GM21367 (cell line): ENCODE results near the gene LHPP.
"Not testable (repeated sequence)": the region's sequence is repeated elsewhere in the genome, so short reads cannot be mapped to it uniquely, and the experiment has no call there.

Experiments used
- ATAC-seq: cut with Tn5 transposase; IDR thresholded peaks from one replicate; pipeline ENCODE4 v1.9.1; 2021; ENCODE audit not compliant: unreplicated experiment

The LHPP gene

DNA sequence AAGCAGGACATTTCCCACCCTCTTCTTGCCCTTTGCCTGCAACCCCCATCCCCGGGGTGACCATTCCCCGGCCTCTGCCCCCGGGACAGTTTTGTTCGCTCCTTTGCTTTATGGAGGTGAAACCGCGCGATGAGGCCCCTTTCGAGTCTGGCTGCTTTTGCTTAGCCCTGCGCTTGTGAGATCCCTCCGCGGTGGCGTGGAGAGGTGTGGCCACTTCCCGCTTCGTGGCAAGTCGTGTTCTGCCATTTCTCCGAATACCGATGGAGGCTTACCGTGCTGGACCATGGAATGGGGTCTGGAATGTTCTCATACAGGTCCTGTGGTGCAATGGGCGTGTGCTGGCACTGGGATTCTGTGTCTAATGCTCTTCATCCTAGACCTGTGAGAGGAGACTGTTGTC is 106.7 kb downstream of the LHPP start:
- no peak for ATAC-seq

DNA sequence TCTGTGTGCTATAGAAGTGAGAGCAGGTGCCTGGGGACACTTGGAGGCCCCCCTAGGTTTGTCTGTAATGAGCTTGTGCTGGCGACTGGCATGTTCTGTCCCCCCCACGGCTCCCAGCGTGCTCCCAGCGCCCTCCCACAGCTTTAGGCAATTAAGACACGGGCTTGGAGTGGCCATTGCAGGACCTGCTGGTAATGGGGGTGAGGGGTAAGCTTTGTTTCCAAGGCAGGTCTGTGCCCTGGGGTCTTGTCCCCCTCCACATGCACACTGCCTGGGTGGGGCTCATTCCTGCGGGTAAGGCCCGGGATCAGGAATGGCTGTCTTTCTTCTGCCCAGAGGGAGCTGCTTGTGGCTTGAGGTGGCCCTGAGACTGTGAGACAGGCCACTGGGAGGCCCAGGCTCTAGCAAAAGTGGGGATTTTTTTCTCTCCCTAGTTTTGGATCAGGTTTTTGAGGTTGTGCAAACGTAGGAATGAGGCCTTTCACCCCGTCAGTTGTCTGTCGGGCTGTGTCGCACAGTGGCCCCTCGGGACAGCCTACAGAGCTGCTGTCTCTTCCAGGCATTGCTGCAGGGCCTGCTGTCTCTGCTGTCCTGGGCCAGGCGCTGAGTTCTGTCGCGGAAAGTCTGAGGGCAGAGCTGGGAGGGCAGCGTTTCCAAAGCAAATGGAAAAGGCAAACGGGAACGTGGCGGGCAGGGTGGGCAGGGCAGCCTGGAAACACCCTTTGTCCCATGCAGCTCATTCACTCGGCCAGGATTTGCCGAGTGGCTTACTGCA is 107.4 kb downstream of the LHPP start:
- ATAC-seq: no peak

DNA sequence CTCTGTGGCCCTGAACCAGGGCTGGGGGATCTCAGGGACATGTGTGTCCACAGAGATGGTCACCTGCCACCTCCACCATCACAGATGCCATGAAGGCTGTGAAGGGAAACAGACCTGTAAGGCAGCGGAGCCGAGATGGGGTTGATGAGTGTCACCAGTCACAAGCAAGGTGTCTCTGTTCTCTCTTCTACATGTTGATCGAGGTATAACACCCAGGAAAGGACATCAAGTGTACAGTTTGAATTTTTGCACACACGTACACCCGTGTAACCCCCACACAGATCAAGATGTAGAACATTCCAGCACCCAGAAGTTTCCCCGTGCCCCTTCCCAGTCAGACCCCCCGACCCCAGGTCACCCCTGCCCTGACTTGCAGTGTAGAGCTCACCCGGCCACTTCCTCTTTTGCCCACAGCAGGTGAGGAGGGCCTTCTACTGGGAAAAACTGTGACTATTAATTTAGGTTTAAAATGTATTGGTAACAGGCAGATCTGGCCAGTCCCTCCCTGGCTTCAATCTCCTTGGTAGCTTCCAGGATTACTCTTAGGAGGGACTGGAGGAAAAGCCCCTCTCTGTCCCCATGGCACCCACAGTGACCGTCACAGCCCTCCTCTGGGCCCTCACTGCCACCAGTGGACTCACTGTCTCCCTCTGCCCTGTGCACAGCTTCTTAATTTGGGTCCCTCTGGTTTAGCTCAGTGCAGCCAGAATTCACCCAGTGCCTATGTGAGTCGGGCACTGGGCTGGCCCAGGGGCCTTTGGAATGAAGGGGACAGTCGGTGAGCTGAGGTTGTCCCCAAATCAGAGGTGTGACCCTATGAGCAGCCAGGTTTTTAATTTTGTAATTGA is 108.2 kb downstream of the LHPP start:
- ATAC-seq: no peak

DNA sequence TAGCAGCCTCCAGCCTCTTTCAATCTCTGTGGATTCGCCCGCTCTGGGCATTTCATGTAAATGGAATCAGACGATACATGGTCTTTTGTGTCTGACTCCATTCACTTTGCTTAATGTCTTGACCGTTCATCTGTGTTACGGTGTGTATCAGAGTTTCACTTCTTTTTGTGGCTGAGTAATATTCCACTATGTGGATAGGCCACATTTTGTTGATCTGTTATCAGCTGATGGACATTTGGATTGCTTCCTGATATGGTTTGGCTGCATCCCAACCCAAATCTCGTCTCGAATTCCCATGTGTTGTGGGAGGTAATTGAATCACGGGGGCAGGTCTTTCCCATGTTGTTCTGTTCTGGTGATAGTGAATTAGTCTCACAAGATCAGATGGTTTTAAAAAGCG is 109.0 kb downstream of the LHPP start:
- ATAC-seq: no peak

DNA sequence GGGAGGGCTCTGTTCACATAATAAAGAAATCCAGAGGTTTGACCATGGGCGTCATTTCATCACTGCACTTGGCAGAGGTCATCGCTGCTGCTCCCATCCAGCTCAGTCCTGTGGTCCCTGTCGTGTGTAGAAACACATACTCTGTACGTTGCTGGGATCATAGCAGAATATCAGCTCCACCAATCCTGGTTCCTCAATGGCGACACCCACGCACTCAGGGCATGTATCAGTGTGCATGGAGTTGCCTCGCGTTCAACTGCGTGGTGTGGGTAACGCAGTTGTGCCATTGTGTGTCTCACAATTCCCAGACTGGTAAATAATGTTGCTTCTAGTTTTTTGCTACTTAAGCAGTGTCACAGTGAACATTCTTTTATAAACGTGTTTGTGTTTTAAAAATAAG is 111.1 kb downstream of the LHPP start:
- no peak for ATAC-seq

DNA sequence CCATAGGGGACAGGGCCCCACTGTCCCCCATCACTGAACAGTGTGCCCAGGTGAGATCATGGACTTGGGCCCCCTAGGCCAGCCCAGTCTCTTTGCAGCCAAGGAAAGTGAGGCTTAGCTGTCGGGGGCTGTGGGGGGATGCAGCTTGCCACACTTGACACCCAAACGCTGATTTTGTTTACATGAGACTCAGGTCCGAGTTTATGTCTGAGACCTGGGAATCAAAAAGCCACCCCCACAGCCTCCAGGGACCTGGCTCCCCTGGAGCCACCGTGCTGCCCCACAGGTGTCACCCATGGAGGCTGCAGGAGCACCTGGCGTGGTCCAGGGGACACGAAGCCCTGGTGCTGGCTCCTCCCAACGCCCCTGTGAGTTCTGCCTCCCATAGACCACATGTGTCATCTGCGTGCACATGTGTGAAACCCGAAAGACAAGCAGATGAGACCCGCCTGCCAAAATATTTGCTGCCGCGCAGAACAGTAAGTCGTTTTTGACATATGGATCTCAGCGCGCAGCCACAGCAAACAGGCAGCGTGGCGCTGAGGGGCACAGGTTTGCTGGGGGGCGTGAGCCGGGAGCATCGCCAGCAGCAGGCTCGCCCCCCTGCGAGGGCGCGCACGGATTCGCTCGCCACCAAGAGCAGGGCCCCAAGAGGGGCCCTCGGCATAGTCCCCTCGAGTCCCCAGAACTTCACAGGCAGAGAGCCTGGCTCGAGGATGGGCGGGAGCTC is 112.3 kb downstream of the LHPP start:
- ATAC-seq: no peak

DNA sequence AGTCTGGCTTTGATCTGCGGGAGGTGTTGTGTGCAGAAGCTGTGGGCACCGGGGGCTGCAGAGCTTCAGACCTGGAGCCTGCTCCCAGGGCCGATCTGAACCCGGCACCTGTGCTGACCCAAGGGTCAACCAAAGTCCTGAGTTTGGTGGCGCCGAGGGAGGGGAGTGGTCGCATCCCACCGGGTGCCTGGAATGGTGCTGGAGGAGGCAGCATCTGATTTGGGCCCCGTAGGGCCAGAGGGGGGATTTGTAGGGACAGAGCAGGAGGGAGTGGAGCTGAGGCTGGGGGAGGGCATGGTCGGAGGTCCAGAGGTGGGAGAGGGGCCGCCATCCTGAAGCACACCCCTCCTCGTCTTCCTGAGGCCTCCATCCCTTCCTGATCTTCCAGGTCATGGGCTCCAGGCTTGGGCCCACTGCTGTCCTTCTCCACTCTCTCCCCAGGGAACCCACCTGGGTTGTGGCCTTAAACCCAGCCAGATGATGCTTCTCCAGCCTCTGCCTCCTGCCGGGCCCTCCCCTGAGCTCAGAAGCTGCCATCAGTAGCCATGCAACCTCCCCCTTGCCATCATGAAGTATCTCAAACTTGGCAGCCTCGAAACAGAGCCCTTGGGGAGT is 112.9 kb downstream of the LHPP start:
- no peak for ATAC-seq

DNA sequence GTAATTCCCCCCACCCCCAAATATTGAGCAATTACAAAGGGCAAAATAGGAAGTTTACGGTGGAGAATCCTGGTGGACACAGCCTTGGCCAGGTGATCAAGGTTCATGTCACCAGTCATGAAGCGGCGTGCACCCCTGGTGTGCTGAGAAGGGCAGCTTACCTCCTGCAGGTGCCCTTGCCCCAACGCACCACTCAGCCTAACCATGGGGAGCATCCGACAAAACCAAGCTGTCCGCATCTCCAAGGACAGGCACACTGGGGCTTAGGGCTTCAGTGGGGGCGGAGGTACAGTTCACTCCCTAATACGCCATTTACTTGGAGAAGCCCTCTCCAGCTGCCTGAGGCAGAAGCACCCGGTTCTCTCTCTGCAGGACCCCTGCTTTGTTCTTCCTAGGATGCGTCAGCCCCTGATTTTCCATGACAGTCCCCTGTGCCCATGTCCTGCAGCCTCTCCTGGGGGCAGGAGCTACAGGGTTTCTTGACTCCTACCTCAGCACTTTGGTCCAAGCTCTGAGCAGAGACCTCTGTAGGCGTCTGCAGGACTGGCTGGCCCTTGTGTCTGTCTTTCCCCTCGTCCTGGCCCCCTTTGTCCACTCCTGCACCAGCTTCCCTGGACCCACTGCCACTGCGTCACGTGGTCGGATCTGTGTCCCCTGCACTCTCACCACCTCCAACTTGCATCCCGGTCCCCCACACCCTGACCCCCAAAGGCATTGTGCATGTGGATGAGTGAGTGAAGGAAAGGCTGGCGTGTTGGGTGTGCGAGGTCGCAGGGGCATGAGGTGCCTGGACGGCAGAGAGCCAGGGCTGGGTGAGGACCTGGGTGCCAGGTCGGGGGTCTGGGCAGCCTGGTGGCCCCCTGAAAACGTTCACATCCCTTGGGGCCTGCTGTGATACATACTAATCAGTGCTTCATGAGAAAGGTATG is 113.7 kb downstream of the LHPP start:
- ATAC-seq: no peak

DNA sequence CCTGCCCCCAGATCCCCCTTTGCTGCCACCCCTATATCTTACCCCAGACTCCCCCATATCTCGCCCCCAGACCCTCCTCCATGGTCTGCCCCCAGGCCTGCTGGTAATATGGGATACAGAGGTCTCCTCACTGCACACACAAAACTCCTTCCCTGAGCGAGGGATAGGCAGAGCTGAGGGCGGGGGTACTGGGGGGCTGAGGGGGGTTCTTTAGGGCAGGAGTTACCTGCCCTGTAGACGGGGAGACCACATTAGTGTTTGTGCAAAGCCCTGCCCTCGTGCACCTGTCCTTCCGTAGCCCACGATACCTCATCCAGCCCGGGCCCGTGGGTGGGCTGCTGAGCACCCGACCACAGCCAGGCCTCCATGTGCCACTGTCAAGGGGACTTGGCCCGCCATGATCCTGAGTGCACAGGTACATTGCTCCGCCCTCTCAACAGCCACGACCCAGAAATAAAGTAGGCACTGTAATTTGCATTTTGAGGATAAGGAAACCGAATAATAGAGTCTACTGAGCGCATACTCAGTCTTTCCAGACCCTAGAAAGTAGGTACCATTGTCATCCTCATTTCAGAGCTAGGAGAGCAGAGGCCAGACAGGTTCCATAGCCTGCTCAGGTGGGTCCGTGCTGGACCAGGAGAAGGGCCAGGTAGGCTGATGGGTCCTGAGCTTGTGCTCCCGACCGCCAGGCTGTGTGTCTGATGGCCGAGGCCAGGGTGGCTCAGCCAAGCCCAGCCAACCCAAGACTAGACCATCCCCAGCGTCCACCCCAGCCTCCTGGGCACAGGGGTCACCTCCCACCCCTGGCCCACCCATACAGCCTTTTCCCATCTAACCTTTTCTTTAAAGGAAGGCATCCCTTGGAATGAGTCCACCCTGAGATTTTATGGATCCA is 115.2 kb downstream of the LHPP start:
- no peak for ATAC-seq

DNA sequence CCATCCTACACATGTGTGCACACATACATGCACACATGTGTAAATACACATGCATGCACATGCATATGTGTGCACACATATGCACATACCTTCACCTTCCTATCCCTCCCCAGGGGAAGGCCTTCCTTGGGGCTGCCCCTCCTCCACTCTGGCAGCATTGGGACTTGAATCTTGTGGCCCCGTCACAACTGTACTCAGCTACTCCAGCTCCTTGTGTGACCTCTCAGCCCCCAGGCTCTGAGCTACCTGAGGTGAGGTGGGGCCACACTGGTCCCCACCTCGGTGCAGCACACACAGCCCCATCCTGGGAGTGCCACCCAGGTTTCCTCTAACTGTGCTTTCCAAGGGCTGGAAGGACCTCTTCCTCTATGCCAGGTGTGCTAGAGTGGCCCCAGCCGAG is 116.0 kb downstream of the LHPP start:
- ATAC-seq: no peak

DNA sequence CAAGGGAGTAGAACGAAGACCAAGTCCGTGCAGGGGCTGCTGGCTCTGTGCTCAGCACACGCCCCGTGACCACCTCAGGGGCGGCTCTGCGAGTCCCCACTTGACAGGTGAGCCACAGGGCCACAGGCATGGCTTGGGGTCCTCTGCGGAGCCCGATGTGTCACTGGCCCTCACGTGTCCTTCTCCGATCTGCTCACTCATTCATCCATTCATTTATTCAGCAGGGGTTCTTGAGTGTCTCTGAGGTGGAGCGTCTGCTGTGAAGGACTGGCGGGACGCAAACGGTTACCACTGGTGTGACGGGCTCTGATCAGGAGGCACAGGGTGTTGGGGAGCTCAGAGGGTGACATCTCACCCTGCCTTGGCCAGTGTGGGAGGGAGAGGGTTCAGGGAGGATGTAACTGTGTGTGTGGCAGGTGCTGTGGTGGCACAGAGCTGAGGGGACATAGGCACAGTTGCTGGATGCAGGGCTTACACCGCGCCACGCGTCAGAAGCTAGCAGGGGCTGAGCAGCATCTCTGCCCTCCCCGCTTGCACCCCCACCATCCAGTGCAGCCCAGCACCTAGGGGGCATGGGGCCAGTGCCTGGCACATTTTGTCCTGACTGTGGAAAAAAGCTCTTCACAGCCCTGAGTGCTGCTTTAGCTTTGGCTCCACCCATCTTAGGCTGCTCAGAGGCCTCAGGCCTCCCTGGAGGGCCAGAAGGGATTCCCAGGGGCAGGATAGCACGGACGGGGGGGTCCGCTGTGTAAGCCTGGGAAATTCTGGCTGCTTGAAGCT is 116.8 kb downstream of the LHPP start:
- no peak for ATAC-seq

DNA sequence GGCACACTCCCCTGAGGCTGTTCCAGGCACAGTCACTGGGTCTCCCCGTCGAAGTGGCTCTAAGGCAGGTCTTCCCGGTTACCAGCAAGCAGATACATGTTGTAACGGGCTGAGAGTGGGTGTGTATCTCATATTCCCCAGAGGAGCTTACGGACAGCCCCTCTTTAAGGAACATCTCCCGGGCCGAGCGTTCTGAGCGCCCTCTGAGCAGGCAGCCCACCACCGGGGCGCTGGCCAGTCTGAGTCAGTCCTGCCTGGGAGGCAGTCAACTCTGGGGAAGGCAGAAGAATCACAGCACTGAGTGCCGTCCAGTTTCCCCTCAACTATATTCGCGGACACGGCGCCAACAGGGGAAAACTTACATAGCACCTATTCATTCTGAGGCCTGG is 117.4 kb downstream of the LHPP start:
- no peak for ATAC-seq

DNA sequence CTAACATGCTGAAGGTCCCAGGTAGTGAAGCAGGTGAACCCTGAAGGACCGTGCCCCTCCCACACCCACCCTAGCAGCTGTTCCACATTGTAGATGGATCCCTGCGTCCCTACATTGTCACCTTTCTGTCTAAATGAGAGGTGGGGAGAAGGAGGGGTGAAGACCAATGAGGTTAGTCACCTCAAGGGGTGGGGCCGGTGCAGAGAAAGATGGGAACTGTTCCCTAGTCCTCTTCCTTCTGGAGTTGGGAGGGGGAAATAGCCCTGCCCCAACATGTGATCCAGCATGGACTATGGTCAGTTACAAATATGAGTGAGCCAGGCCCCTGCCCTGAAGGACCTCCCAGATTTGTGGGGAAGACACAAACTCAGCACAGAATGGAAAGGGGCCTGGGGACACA is 124.5 kb downstream of the LHPP start:
- no peak for ATAC-seq

DNA sequence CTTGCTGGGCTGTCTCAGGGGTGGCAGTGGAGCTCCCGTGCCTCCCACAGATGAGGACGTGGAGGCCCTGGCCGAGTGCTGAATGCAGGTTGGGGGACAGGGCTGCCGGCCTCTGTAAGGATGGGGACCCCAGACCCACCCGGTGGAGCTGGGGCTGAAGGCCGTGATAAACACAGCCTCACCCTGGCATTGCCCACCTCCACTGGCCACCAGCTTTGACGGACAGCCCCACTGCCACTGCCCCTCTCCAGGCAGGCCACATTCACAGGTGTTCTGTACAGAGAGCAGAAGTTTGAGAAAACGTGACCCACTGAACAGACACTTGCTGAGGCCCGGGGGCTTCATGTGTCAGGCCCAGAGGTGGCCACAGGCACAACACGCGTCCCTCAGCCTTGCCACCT is 126.2 kb downstream of the LHPP start:
- no peak for ATAC-seq

DNA sequence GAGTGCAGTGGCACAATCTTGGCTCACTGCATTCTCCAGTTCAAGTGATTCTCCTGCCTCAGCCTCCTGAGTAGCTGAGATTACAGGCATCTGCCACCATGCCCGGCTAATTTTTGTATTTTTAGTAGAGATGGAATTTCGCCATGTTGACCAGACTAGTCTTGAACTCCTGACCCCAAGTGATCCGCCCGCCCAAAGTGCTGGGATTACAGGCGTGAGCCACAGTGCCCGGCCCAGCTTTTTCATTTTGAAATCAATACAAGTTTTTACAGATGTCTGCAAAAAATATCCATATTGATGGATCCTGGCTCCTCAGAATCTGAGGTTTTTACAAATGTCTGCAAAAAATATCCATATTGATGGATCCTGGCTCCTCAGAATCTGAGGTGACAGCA is 126.7 kb downstream of the LHPP start:
- not testable (repeated sequence) for ATAC-seq

DNA sequence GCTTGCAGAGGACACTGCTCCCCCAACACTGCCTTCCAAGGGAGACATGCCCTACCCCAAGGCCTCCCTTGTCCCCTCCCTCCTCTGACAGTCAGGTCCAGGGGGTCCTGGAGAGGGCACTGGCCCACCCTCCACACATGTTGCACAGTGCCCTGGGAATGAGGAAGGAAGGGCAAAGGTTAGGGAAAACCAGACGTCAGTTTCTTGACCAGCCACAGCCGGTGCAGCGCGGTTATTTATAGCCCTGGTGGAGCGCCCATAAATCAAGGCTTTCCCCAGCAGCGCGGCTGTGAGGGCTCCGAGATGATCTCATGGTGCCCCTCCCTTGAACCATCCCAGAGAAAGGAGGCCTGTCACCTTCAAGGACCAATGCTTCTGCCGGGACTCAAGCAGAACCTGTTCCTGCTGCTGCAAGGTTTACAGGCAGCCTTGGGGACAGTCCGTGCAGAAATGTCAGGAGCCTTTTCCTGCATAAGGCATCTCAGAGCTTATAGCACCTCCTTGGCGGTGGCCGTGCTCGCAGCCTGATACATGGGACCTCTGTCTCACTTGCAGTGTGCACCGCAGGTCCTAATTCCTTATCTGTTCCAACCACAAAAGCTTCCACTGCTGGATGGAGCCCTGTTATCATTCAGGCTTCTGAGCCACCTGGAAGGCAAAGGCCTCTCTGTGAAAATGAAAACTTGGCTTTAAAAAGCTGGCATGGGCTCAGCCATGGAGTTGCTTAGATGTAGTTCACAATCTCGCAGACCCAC is 127.3 kb downstream of the LHPP start:
- no peak for ATAC-seq

DNA sequence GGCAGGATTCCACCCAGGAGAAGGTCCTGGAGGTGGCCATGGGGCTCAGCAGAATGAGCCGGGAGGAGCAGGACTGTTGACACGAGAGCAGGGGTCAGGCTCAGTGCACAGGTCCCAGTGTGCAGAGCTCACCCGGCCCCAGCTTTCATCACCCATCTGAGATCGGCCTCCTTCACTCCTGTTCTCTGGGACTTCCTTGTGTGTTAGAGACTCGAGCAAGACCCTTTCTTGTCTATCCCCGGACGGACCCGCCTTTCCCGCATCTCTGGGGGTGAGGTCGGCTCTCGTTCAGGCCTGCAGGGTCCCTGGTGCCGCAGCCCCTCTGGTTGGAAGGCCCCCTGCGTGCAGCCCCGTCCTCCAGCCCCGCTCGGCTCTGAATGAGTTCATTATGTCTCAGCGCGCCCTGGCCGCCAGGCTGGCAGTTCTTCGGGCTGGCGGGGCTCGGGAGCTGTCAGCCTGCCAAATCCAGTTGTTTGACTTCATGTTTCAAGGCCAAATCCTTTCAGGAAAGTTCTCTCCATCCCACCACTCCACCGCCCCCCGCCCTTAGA is 127.9 kb downstream of the LHPP start:
- ATAC-seq: no peak
